Glutamatergic neuron (in vitro differentiated cells): ENCODE measurements around the gene NCOA4. TPM values are rescaled to one million over a fixed set of nuclear protein-coding genes. Genes with fewer than 3 reads are reported as not detected.

Source experiments
- DNase-seq: peaks from one replicate; pipeline ENCODE4 v3.0.0; 2022
- H3K27ac Mint-ChIP-seq: one replicate; pipeline ENCODE4 v1.8.0; 2020; ENCODE audit warnings: mild to moderate bottlenecking, mixed read lengths, inconsistent platforms; ENCODE audit not compliant: unreplicated experiment
- H3K27me3 Mint-ChIP-seq: one replicate; pipeline ENCODE4 v1.8.0; 2020; ENCODE audit warnings: mild to moderate bottlenecking, moderate library complexity, mixed read lengths, inconsistent platforms; ENCODE audit not compliant: unreplicated experiment
- H3K36me3 Mint-ChIP-seq: one replicate; pipeline ENCODE4 v1.8.0; 2020; ENCODE audit warnings: mild to moderate bottlenecking, mixed read lengths, inconsistent platforms; ENCODE audit not compliant: unreplicated experiment
- H3K4me1 Mint-ChIP-seq: one replicate; pipeline ENCODE4 v1.8.0; 2020; ENCODE audit warnings: mild to moderate bottlenecking, low read depth, mixed read lengths, inconsistent platforms; ENCODE audit not compliant: unreplicated experiment
- H3K4me3 Mint-ChIP-seq: one replicate; pipeline ENCODE4 v1.8.0; 2020; ENCODE audit warnings: mild to moderate bottlenecking, mixed read lengths, inconsistent platforms; ENCODE audit not compliant: unreplicated experiment
- H3K9me3 Mint-ChIP-seq: one replicate; pipeline ENCODE4 v1.8.0; 2020; ENCODE audit warnings: mild to moderate bottlenecking, moderate library complexity, mixed read lengths, inconsistent platforms; ENCODE audit not compliant: unreplicated experiment
- CTCF ChIP-seq: fragments of 200-600 bp; sonication (generic); IDR thresholded peaks from one replicate; pipeline ENCODE4 v1.5.0; 2021; ENCODE audit not compliant: partially characterized antibody, unreplicated experiment
- total RNA-seq: library from RNA; stranded (reverse); fragmentation: NEBNext Ultra II Directional; extraction: Animal tissue kit (Norgen Biotek cat#: 25700); gene quantifications from one replicate; pipeline ENCODE4 v1.2.1, GENCODE V29; 2021; ENCODE audit not compliant: unreplicated experiment

Gene NCOA4
- total RNA-seq, 1 donor from 2014 or later, result 90.5 TPM

- peaks cover 1% of the 10 kb centered on the region for H3K9me3 Mint-ChIP-seq
- no peak for TF ChIP-seq CTCF
- no peak overlapping the region for H3K4me3 Mint-ChIP-seq
- no peaks in the 10 kb centered on the region for H3K36me3 Mint-ChIP-seq
- DNase-seq, result no peak
- H3K27ac Mint-ChIP-seq, result no peak overlapping the region
- H3K27me3 Mint-ChIP-seq, result peaks cover 5% of the 10 kb centered on the region
- H3K4me1 Mint-ChIP-seq, result no peaks in the 10 kb centered on the region
These were observed 12.1 kb upstream of the NCOA4 start for GRCh38 chr10:46042527-46042926.

GRCh38 chr10:46040004-46040403 is 9.6 kb upstream of the NCOA4 start:
- Mint-ChIP-seq H3K4me1 (no peaks in the 10 kb centered on the region), H3K9me3 (no peaks in the 10 kb centered on the region), H3K36me3 (no peaks in the 10 kb centered on the region), H3K27me3 (peaks cover 3% of the 10 kb centered on the region), H3K4me3 (no peak overlapping the region), H3K27ac (no peak overlapping the region)
- no peak for DNase-seq
- TF ChIP-seq CTCF, result no peak

GRCh38 chr10:46037107-46037825 is 6.8 kb upstream of the NCOA4 start:
- H3K27ac Mint-ChIP-seq, result no peak overlapping the region
- H3K4me1 Mint-ChIP-seq, result no peaks in the 10 kb centered on the region
- no peaks in the 10 kb centered on the region for H3K36me3 Mint-ChIP-seq
- no peaks in the 10 kb centered on the region for H3K9me3 Mint-ChIP-seq
- TF ChIP-seq CTCF, result no peak
- DNase-seq, result no peak
- H3K27me3 Mint-ChIP-seq, result peaks cover 3% of the 10 kb centered on the region
- H3K4me3 Mint-ChIP-seq, result no peak overlapping the region

- H3K9me3 Mint-ChIP-seq, result no peaks in the 10 kb centered on the region
- H3K4me1 Mint-ChIP-seq, result peaks cover 7% of the 10 kb centered on the region
- no peak for DNase-seq
- TF ChIP-seq CTCF, result no peak
- no peaks in the 10 kb centered on the region for H3K36me3 Mint-ChIP-seq
- no peak overlapping the region for H3K4me3 Mint-ChIP-seq
- no peak overlapping the region for H3K27ac Mint-ChIP-seq
- peaks cover 3% of the 10 kb centered on the region for H3K27me3 Mint-ChIP-seq
These were observed 5.8 kb upstream of the NCOA4 start for GRCh38 chr10:46035923-46036849.

GRCh38 chr10:46033602-46034011 is 3.2 kb upstream of the NCOA4 start:
- no peaks in the 10 kb centered on the region for H3K36me3 Mint-ChIP-seq
- H3K4me1 Mint-ChIP-seq, result peaks cover 12% of the 10 kb centered on the region
- peaks cover 3% of the 10 kb centered on the region for H3K27me3 Mint-ChIP-seq
- no peak overlapping the region for H3K27ac Mint-ChIP-seq
- DNase-seq, result no peak
- no peak for TF ChIP-seq CTCF
- peaks cover 8% of the 10 kb centered on the region for H3K9me3 Mint-ChIP-seq
- H3K4me3 Mint-ChIP-seq, result no peak overlapping the region
